HG03060 (cell line): ENCODE data around the gene IL17RC.
A peak's percentile ranks its signal among the peaks of the same experiment; 100 is the strongest.
"Not testable (repeated sequence)": the region's sequence is repeated elsewhere in the genome, so short reads cannot be mapped to it uniquely, and the experiment has no call there.

Experiments used
- ATAC-seq: cut with Tn5 transposase; IDR thresholded peaks from one replicate; pipeline ENCODE4 v1.9.1; 2021; ENCODE audit warnings: low read depth, moderate number of reproducible peaks; ENCODE audit not compliant: unreplicated experiment

IL17RC gene

GRCh38 chr3:9914011-9914410 lies 2.9 kb upstream of the IL17RC start:
- ATAC-seq: no peak

GRCh38 chr3:9914559-9915253 lies 2.2 kb upstream of the IL17RC start:
- no peak for ATAC-seq

GRCh38 chr3:9915254-9916141 lies 1.4 kb upstream of the IL17RC start:
- ATAC-seq: no peak

- no peak for ATAC-seq
Measured at GRCh38 chr3:9916346-9916733, 558 bp upstream of the IL17RC start.

GRCh38 chr3:9917820-9918219 lies 922 bp downstream of the IL17RC start:
- no peak for ATAC-seq

- ATAC-seq: no peak
Measured at GRCh38 chr3:9918261-9919038, 1.6 kb downstream of the IL17RC start.

GRCh38 chr3:9928158-9928557 lies 11.3 kb downstream of the IL17RC start:
- ATAC-seq: no peak

GRCh38 chr3:9930804-9931418 lies 14.0 kb downstream of the IL17RC start:
- no peak for ATAC-seq

- ATAC-seq: no peak
Measured at GRCh38 chr3:9932535-9932842, 15.6 kb downstream of the IL17RC start.

GRCh38 chr3:9932843-9933560 lies 16.1 kb downstream of the IL17RC start:
- ATAC-seq: peak; percentile 28

- peak; percentile 75 for ATAC-seq
Measured at GRCh38 chr3:9933561-9934234, 16.8 kb downstream of the IL17RC start, which contains the start of gene CRELD1. TSS of gene CRELD1 (plus strand) at chr3:9933834. CDS start at chr3:9934439, 605 bp downstream.

GRCh38 chr3:9934235-9934621 lies 17.3 kb downstream of the IL17RC start:
- ATAC-seq: no peak

- ATAC-seq: no peak
Measured at GRCh38 chr3:9934993-9935392, 18.1 kb downstream of the IL17RC start.

GRCh38 chr3:9935966-9936510 lies 19.1 kb downstream of the IL17RC start:
- ATAC-seq: no peak

GRCh38 chr3:9937486-9938238 lies 20.8 kb downstream of the IL17RC start:
- ATAC-seq: no peak

- no peak for ATAC-seq
Measured at GRCh38 chr3:9938966-9939365, 22.1 kb downstream of the IL17RC start.

GRCh38 chr3:9939906-9940305 lies 23.0 kb downstream of the IL17RC start:
- ATAC-seq: not testable (repeated sequence)

GRCh38 chr3:9940746-9941145 lies 23.8 kb downstream of the IL17RC start:
- ATAC-seq: no peak

- ATAC-seq: no peak
Measured at GRCh38 chr3:9942164-9942563, 25.3 kb downstream of the IL17RC start.
